GM19452 (cell line): ENCODE measurements around the gene DMXL1.
"Not testable (repeated sequence)": the region's sequence is repeated elsewhere in the genome, so short reads cannot be mapped to it uniquely, and the experiment has no call there.

ENCODE experiments used
- ATAC-seq: cut with Tn5 transposase; IDR thresholded peaks from one replicate; pipeline ENCODE4 v1.9.1; 2021; ENCODE audit not compliant: unreplicated experiment

The DMXL1 gene

GRCh38 chr5:119120893-119121292 lies 50.0 kb downstream of the DMXL1 start:
- no peak for ATAC-seq

GRCh38 chr5:119122474-119122873 lies 51.6 kb downstream of the DMXL1 start:
- ATAC-seq: not testable (repeated sequence)

- ATAC-seq: no peak
Observed at GRCh38 chr5:119123280-119123679, 52.4 kb downstream of the DMXL1 start.

GRCh38 chr5:119129770-119130169 lies 58.9 kb downstream of the DMXL1 start:
- ATAC-seq: no peak

- no peak for ATAC-seq
Observed at GRCh38 chr5:119131530-119132304, 60.8 kb downstream of the DMXL1 start.

GRCh38 chr5:119135743-119136142 lies 64.9 kb downstream of the DMXL1 start:
- ATAC-seq: not testable (repeated sequence)

- no peak for ATAC-seq
Observed at GRCh38 chr5:119136666-119137318, 65.9 kb downstream of the DMXL1 start.

GRCh38 chr5:119153629-119154028 lies 82.7 kb downstream of the DMXL1 start:
- ATAC-seq: no peak

- ATAC-seq: no peak
Observed at GRCh38 chr5:119158144-119158543, 87.3 kb downstream of the DMXL1 start.

GRCh38 chr5:119161430-119161829 lies 90.5 kb downstream of the DMXL1 start:
- no peak for ATAC-seq

- ATAC-seq: no peak
Observed at GRCh38 chr5:119166026-119166425, 95.1 kb downstream of the DMXL1 start.

GRCh38 chr5:119168401-119168800 lies 97.5 kb downstream of the DMXL1 start:
- ATAC-seq: no peak

GRCh38 chr5:119171686-119172085 lies 100.8 kb downstream of the DMXL1 start:
- ATAC-seq: no peak

GRCh38 chr5:119174578-119175163 lies 103.8 kb downstream of the DMXL1 start:
- ATAC-seq: no peak

- no peak for ATAC-seq
Observed at GRCh38 chr5:119176785-119177184, 105.9 kb downstream of the DMXL1 start.

- ATAC-seq: no peak
Observed at GRCh38 chr5:119177226-119177625, 106.3 kb downstream of the DMXL1 start.

- ATAC-seq: no peak
Observed at GRCh38 chr5:119178435-119178834, 107.5 kb downstream of the DMXL1 start.

- no peak for ATAC-seq
Observed at GRCh38 chr5:119179857-119180641, 109.2 kb downstream of the DMXL1 start.

GRCh38 chr5:119185512-119185911 lies 114.6 kb downstream of the DMXL1 start:
- ATAC-seq: not testable (repeated sequence)

- no peak for ATAC-seq
Observed at GRCh38 chr5:119187776-119188529, 117.1 kb downstream of the DMXL1 start.
